IMR-90 (cell line): ENCODE results near the gene ACP2.

ENCODE experiments used
- CTCF ChIP-seq: conservative IDR thresholded peaks from 2 replicates; pipeline ENCODE4 v1.5.1; 2012; ENCODE audit warnings: mild to moderate bottlenecking, low read depth, low read length, improper control_type of control experiment
- FOS ChIP-seq: fragments of 150-350 bp; IDR thresholded peaks from 2 replicates; pipeline ENCODE4 v1.6.1; 2016; ENCODE audit warnings: low read depth, low read length
- MAZ ChIP-seq: IDR thresholded peaks from 2 replicates; pipeline ENCODE4 v1.6.1; 2012; ENCODE audit warnings: low read depth, mild to moderate bottlenecking, low read length, improper control_type of control experiment, moderate library complexity, borderline replicate concordance
- POLR2A ChIP-seq: IDR thresholded peaks from 2 replicates; pipeline ENCODE4 v1.6.1; 2012; ENCODE audit warnings: mild to moderate bottlenecking, low read depth, low read length
- RAD21 ChIP-seq: IDR thresholded peaks from 2 replicates; pipeline ENCODE4 v1.6.1; 2012; ENCODE audit warnings: low read length, improper control_type of control experiment
- RFX5 ChIP-seq: IDR thresholded peaks from 2 replicates; pipeline ENCODE4 v1.8.0; 2012; ENCODE audit warnings: low read depth, mild to moderate bottlenecking, low read length, moderate library complexity
- USF2 ChIP-seq: fragments of 150-350 bp; IDR thresholded peaks from 2 replicates; pipeline ENCODE4 v1.6.1; 2017; ENCODE audit warnings: mild to moderate bottlenecking, antibody characterized with exemption, low read length, low read depth

GRCh38 chr11:47245611-47246357 lies 2.8 kb downstream of the ACP2 start:
- TF ChIP-seq CTCF, result no peak
- no peak for TF ChIP-seq POLR2A
- TF ChIP-seq RAD21, result no peak
- no peak for TF ChIP-seq USF2
- TF ChIP-seq RFX5, result no peak
- TF ChIP-seq MAZ, result no peak
- TF ChIP-seq FOS, result no peak
